GM23248 (cell line): ENCODE results near the gene FNDC7.

Experiments
- EZH2 ChIP-seq: fragments of 200-600 bp; sonication (generic); IDR thresholded peaks from 2 replicates; pipeline ENCODE4 v1.6.1; 2018; ENCODE audit warnings: antibody characterized with exemption, mild to moderate bottlenecking; ENCODE audit not compliant: insufficient read depth, poor library complexity, severe bottlenecking
- EZH2phosphoT487 ChIP-seq: fragments of 200-600 bp; sonication (generic); IDR thresholded peaks from 2 replicates; pipeline ENCODE4 v1.6.1; 2018; ENCODE audit warnings: antibody characterized with exemption, moderate library complexity, mild to moderate bottlenecking, low read depth; ENCODE audit not compliant: insufficient read depth

DNA sequence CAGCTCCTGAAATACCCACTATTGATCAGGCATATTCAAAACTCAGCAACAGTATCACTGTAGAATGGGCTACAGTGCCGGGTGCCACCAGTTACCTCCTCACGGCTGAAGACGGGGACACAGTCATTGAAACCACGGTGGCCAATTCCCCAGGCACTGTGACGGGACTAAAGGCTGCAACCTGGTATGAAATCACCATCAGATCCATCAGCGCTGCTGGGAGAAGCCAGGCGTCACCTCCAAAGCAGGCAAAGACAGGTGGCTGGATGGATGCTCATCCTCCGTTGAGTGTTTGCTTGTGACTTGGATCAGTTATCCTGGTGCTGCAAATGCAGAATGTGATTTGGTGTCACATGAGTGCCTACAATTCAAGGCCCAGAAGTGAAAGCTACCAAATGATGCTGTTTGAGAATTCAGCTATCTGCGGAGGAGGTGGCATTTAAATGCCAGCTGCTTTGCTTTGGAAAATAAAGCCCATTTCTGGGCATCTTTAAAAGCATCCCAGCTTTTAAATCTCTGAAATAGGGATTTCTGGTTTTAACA is 5.1 kb downstream of the FNDC7 start:
- no peak for TF ChIP-seq EZH2
- no peak for TF ChIP-seq EZH2phosphoT487
